Amygdala (tissue), 56 donors: ENCODE results near the gene EPN1.
A peak's percentile ranks its signal among the peaks of the same experiment; 100 is the strongest.

ENCODE experiments used
- DNase-seq, 56 donors: peaks; one replicate each; lab custom pipeline; 2025; lab: John Stamatoyannopoulos, UW

The EPN1 gene

GRCh38 chr19:55690769-55691545 is 15.9 kb downstream of the EPN1 start:
- no peak for DNase-seq

- no peak for DNase-seq
Measured at GRCh38 chr19:55691561-55692481, 16.8 kb downstream of the EPN1 start.

- no peak for DNase-seq
Measured at GRCh38 chr19:55692681-55693081, 17.7 kb downstream of the EPN1 start.

GRCh38 chr19:55693336-55693974 is 18.4 kb downstream of the EPN1 start:
- DNase-seq, result no peak

- no peak for DNase-seq
Measured at GRCh38 chr19:55694241-55694655, 19.2 kb downstream of the EPN1 start.

GRCh38 chr19:55694656-55695491 is 19.8 kb downstream of the EPN1 start:
- no peak for DNase-seq

GRCh38 chr19:55695511-55696290 is 20.7 kb downstream of the EPN1 start:
- DNase-seq, result no peak

GRCh38 chr19:55696301-55697068 is 21.5 kb downstream of the EPN1 start:
- DNase-seq, result no peak

GRCh38 chr19:55697069-55697440 is 22.0 kb downstream of the EPN1 start:
- DNase-seq, result no peak

GRCh38 chr19:55697698-55698097 is 22.7 kb downstream of the EPN1 start:
- no peak for DNase-seq

- DNase-seq, result no peak
Measured at GRCh38 chr19:55698256-55698655, 23.2 kb downstream of the EPN1 start.

- DNase-seq, result no peak
Measured at GRCh38 chr19:55699221-55699620, 24.2 kb downstream of the EPN1 start.

GRCh38 chr19:55700813-55701212 is 25.8 kb downstream of the EPN1 start:
- no peak for DNase-seq

- DNase-seq, result no peak
Measured at GRCh38 chr19:55702131-55702627, 27.2 kb downstream of the EPN1 start.

- DNase-seq, result peak in 17 of 56 donors; percentile 2 to 52 (median 22)
Measured at GRCh38 chr19:55703790-55704215, 28.8 kb downstream of the EPN1 start.

GRCh38 chr19:55704494-55705245 is 29.6 kb downstream of the EPN1 start:
- peak in 1 of 56 donors; percentile 8 for DNase-seq

- DNase-seq, result no peak
Measured at GRCh38 chr19:55705972-55706371, 30.9 kb downstream of the EPN1 start.

GRCh38 chr19:55711719-55712118 is 36.7 kb downstream of the EPN1 start:
- DNase-seq, result no peak
